ENCODE data around the gene SYNDIG1. TPM values are rescaled to one million over a fixed set of nuclear protein-coding genes. Genes with fewer than 3 reads are reported as not detected.

SYNDIG1 gene
- polyA plus RNA-seq, 1 of the 3 experiments (the other 2 are of a cell fraction) = not detected

- Histone ChIP-seq H3K27me3 (ENCODE audit: insufficient read depth) (no peaks in the 10 kb centered on the region), H3K27ac (ENCODE audit: low read depth in 2 of 2, low read length in 1 of 2) (no peak overlapping the region), H3K4me2 (no peak overlapping the region), H4K20me1 (ENCODE audit: insufficient read depth) (no peaks in the 10 kb centered on the region), H3K9me3 (no peaks in the 10 kb centered on the region), H3K36me3 (replicated peaks in 1 of 2; ENCODE audit: control insufficient read depth in 1 of 2, insufficient read depth in 2 of 2, low read length in 1 of 2) (no peaks in the 10 kb centered on the region), H3K79me2 (ENCODE audit: insufficient read depth) (no peaks in the 10 kb centered on the region), H2AFZ (ENCODE audit: low read depth) (no peak overlapping the region), H3F3A (replicated peaks; ENCODE audit: insufficient read depth) (no peaks in the 10 kb centered on the region), H3K9ac (no peak overlapping the region), H3K9me2 (no peaks in the 10 kb centered on the region), H3K4me3 (ENCODE audit: low read depth in 2 of 2, low read length in 1 of 2) (no peak overlapping the region), H3K4me1 (ENCODE audit: control insufficient read depth in 1 of 2, insufficient read depth in 2 of 2, low read depth in 1 of 2, low read length in 1 of 2) (no peaks in the 10 kb centered on the region)
- no peak for DNase-seq
- ChIA-PET CTCF (no interaction called here), POLR2A (no interaction called here)
- 37% methylated on average over 4 of the region's 4 CpGs for WGBS (ENCODE audit: low lambda C conversion rate)
- no peak for TF ChIP-seq NFIC (IDR thresholded peaks at IDR 0.05; ENCODE audit: borderline replicate concordance)
- no peak for TF ChIP-seq GABPA (IDR thresholded peaks at IDR 0.05; ENCODE audit: low read depth)
- TF ChIP-seq SIN3A (IDR thresholded peaks at IDR 0.05; ENCODE audit: borderline replicate concordance, low read depth, low read length) = no peak
- TF ChIP-seq CTCF (IDR thresholded peaks at IDR 0.05) = no peak
- TF ChIP-seq FOXM1 (IDR thresholded peaks at IDR 0.05; ENCODE audit: low read depth) = no peak
- no peak for TF ChIP-seq TEAD4 (IDR thresholded peaks at IDR 0.05; ENCODE audit: borderline replicate concordance, insufficient read depth)
- TF ChIP-seq NRF1 (IDR thresholded peaks at IDR 0.05; ENCODE audit: low read depth, low read length) = no peak
- TF ChIP-seq SMC3 (IDR thresholded peaks at IDR 0.05; ENCODE audit: low read depth, low read length) = no peak
- no peak for TF ChIP-seq USF2 (IDR thresholded peaks at IDR 0.05; ENCODE audit: borderline replicate concordance, low read depth, low read length)
- TF ChIP-seq GATA2 (CRISPR knock-in tag; IDR thresholded peaks at IDR 0.05) = no peak
- TF ChIP-seq FOSL2 (IDR thresholded peaks at IDR 0.05; ENCODE audit: borderline replicate concordance, low read depth) = no peak
- no peak for TF ChIP-seq TAF1 (IDR thresholded peaks at IDR 0.05; ENCODE audit: borderline replicate concordance, low read depth, low read length)
- no peak for TF ChIP-seq ZBTB33 (IDR thresholded peaks at IDR 0.05; ENCODE audit: borderline replicate concordance, low read depth)
- no peak for TF ChIP-seq JUND (IDR thresholded peaks at IDR 0.05)
- no peak for TF ChIP-seq EP300 (IDR thresholded peaks at IDR 0.05; ENCODE audit: borderline replicate concordance in 1 of 2, low read depth in 1 of 2, low read length in 1 of 2)
- TF ChIP-seq RFX5 (IDR thresholded peaks at IDR 0.05; ENCODE audit: low read length) = no peak
- no peak for TF ChIP-seq MAX (IDR thresholded peaks at IDR 0.05; ENCODE audit: low read depth)
- no peak for TF ChIP-seq REST (IDR thresholded peaks at IDR 0.05; ENCODE audit: low read depth, low read length)
Observed at GRCh38 chr20:24479595-24479994, 10.2 kb downstream of the SYNDIG1 start.

Measured in SK-N-SH (cell line).